BLaER1 (cell line): ENCODE results near the gene CTAGE1.

Experiments used
- H3K27ac ChIP-seq: shearing (Covaris generic); formaldehyde crosslinking; 2 replicates; pipeline ENCODE4 v1.8.1; 2022
- H3K27me3 ChIP-seq: shearing (Covaris generic); formaldehyde crosslinking; 2 replicates; pipeline ENCODE4 v1.8.1; 2022
- H3K36me3 ChIP-seq: shearing (Covaris generic); formaldehyde crosslinking; 2 replicates; pipeline ENCODE4 v1.8.1; 2022
- H3K4me1 ChIP-seq: shearing (Covaris generic); formaldehyde crosslinking; 2 replicates; pipeline ENCODE4 v1.8.1; 2022
- H3K4me2 ChIP-seq: shearing (Covaris generic); formaldehyde crosslinking; 2 replicates; pipeline ENCODE4 v1.8.1; 2022
- H3K4me3 ChIP-seq: shearing (Covaris generic); formaldehyde crosslinking; 2 replicates; pipeline ENCODE4 v1.8.1; 2022
- H3K9ac ChIP-seq: shearing (Covaris generic); formaldehyde crosslinking; 2 replicates; pipeline ENCODE4 v1.8.1; 2022
- H3K9me3 ChIP-seq: shearing (Covaris generic); formaldehyde crosslinking; 2 replicates; pipeline ENCODE4 v1.8.1; 2022
- H4K20me1 ChIP-seq: shearing (Covaris generic); formaldehyde crosslinking; 2 replicates; pipeline ENCODE4 v1.8.1; 2022
- Cebpa-rat ChIP-seq: shearing (Covaris generic); IDR thresholded peaks from 2 replicates; pipeline ENCODE4 v1.8.1; 2022

Gene CTAGE1

GRCh38 chr18:22423878-22424564, 6.3 kb upstream of the CTAGE1 start:
- no peaks in the 10 kb centered on the region for H3K27me3 ChIP-seq
- H3K27ac ChIP-seq: no peak overlapping the region
- no peaks in the 10 kb centered on the region for H3K36me3 ChIP-seq
- H3K9me3 ChIP-seq: no peaks in the 10 kb centered on the region
- no peak for TF ChIP-seq Cebpa-rat
- H3K9ac ChIP-seq: no peak overlapping the region
- H3K4me3 ChIP-seq: no peak overlapping the region
- H4K20me1 ChIP-seq: no peaks in the 10 kb centered on the region
- H3K4me1 ChIP-seq: no peaks in the 10 kb centered on the region
- no peak overlapping the region for H3K4me2 ChIP-seq

DNA sequence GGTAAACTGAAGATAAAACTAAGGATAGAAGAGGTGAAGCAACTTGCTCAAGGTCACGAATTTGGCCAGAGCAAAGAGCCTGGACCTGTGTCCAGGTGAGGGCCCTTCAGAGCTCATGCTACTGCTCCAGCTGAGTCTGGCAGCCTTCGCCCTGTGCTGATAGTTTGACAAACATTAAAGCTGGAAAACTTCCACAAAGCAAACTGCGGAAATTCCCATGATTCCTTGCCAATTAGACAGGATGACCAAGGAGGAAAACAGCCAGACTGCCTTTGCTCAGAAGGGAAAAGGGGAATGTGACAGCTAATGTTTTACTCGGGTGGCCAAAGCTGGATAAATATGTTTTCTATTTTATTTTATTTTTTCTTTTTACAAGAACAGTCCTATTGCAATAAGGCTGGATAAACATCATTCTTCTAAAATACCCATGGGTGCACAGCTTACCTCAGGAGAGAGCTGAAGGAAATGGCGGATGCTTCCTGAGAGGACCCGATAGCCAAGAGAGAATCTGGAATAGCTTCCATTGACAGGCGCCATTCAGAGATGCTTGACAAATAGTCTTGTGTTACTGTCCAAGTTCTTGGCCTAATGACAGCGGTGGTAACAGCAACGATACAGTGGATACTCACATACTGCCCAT, 5.3 kb upstream of the CTAGE1 start:
- Histone ChIP-seq H3K4me3 (no peak overlapping the region), H3K4me1 (no peaks in the 10 kb centered on the region), H3K4me2 (no peak overlapping the region), H3K36me3 (no peaks in the 10 kb centered on the region), H3K9ac (no peak overlapping the region), H3K9me3 (0 out of 2 replicates have a peak, but pooled peaks cover 1% of the 10 kb centered on the region), H4K20me1 (no peaks in the 10 kb centered on the region), H3K27ac (no peak overlapping the region), H3K27me3 (no peaks in the 10 kb centered on the region)
- no peak for TF ChIP-seq Cebpa-rat

- H3K9ac ChIP-seq: no peak overlapping the region
- H3K27ac ChIP-seq: no peak overlapping the region
- H4K20me1 ChIP-seq: no peaks in the 10 kb centered on the region
- no peaks in the 10 kb centered on the region for H3K27me3 ChIP-seq
- no peak overlapping the region for H3K4me2 ChIP-seq
- no peak overlapping the region for H3K4me3 ChIP-seq
- no peak for TF ChIP-seq Cebpa-rat
- no peaks in the 10 kb centered on the region for H3K4me1 ChIP-seq
- H3K9me3 ChIP-seq: peaks cover 7% of the 10 kb centered on the region; the same call in 1 of the 2 replicates
- H3K36me3 ChIP-seq: no peaks in the 10 kb centered on the region
These were observed 2.9 kb upstream of the CTAGE1 start for GRCh38 chr18:22420652-22421051.

- H4K20me1 ChIP-seq: no peaks in the 10 kb centered on the region
- H3K36me3 ChIP-seq: no peaks in the 10 kb centered on the region
- no peak overlapping the region for H3K27ac ChIP-seq
- no peaks in the 10 kb centered on the region for H3K4me1 ChIP-seq
- no peak overlapping the region for H3K9ac ChIP-seq
- no peak for TF ChIP-seq Cebpa-rat
- H3K4me3 ChIP-seq: no peak overlapping the region
- H3K27me3 ChIP-seq: no peaks in the 10 kb centered on the region
- H3K4me2 ChIP-seq: no peak overlapping the region
- peaks cover 12% of the 10 kb centered on the region for H3K9me3 ChIP-seq
These were observed 5.4 kb downstream of the CTAGE1 start for GRCh38 chr18:22412176-22412911.

GRCh38 chr18:22411446-22411845, 6.3 kb downstream of the CTAGE1 start:
- Histone ChIP-seq H3K9me3 (peaks cover 12% of the 10 kb centered on the region), H3K9ac (no peak overlapping the region), H4K20me1 (no peaks in the 10 kb centered on the region), H3K36me3 (no peaks in the 10 kb centered on the region), H3K4me2 (no peak overlapping the region), H3K27ac (no peak overlapping the region), H3K4me1 (no peaks in the 10 kb centered on the region), H3K27me3 (no peaks in the 10 kb centered on the region), H3K4me3 (no peak overlapping the region)
- no peak for TF ChIP-seq Cebpa-rat

DNA sequence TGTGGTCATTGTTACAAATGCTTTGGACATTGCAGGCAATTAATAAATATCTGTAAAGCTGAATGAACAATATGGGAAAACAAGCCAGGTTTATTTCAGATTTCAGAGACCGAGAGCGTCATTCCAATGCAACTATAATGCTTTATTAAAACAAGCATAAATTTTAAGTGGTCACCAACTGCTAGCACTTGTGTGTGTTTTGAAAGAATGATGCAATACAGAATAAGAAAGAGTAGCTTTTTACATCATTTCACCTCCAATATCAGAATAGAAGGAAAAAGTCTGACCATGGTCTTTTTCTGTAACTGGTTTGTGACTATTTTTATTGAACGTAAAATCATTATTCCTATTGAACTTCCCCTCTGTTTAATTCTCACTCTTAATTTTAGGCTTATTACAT, 7.6 kb downstream of the CTAGE1 start:
- H3K9me3 ChIP-seq: peaks cover 18% of the 10 kb centered on the region
- H3K36me3 ChIP-seq: no peaks in the 10 kb centered on the region
- no peaks in the 10 kb centered on the region for H3K27me3 ChIP-seq
- no peak overlapping the region for H3K9ac ChIP-seq
- no peak overlapping the region for H3K4me3 ChIP-seq
- no peaks in the 10 kb centered on the region for H4K20me1 ChIP-seq
- H3K4me2 ChIP-seq: no peak overlapping the region
- H3K27ac ChIP-seq: no peak overlapping the region
- no peak for TF ChIP-seq Cebpa-rat
- H3K4me1 ChIP-seq: no peaks in the 10 kb centered on the region

DNA sequence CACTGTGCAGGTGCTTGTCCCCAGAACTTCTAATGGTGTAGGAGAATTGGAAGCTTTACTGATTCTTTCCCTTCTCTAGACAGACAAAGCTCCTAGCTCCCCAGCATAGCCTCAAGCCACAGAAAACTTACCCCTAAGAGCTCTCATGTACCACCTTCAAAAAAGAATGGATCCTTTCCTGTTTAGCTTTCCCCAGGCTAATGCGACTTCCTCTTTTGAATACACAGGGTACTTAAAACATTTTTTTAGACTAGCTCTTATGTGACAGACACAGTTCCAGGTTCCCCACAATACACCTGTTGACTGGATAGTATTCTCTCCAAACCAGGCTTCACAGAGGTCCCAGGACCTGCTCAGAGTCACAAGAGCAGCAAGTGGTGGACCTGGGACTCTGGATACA, 8.3 kb downstream of the CTAGE1 start:
- H3K4me3 ChIP-seq: no peak overlapping the region
- no peak overlapping the region for H3K27ac ChIP-seq
- H3K9me3 ChIP-seq: peaks cover 18% of the 10 kb centered on the region
- TF ChIP-seq Cebpa-rat: no peak
- H4K20me1 ChIP-seq: no peaks in the 10 kb centered on the region
- no peaks in the 10 kb centered on the region for H3K27me3 ChIP-seq
- H3K36me3 ChIP-seq: no peaks in the 10 kb centered on the region
- H3K9ac ChIP-seq: no peak overlapping the region
- no peaks in the 10 kb centered on the region for H3K4me1 ChIP-seq
- no peak overlapping the region for H3K4me2 ChIP-seq

DNA sequence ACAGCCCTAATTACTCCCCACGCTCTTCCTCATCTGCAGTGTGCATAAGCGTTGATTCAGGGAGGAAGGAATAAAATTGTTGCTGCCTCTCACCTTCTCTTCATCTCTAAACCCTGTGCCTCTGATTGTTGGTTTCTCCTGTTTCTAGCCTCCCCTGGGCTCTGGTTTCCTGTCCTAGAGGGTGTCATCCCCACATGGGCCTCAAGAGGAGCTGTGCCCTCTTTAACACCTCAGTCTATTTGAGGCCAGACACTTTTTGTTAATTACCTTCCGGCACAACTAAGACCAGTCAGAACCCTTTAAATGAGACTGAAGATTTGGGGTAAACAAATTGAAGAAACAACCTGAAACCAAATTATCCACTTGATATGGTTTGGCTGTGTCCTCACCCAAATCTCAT, 9.7 kb downstream of the CTAGE1 start:
- H4K20me1 ChIP-seq: no peaks in the 10 kb centered on the region
- no peak for TF ChIP-seq Cebpa-rat
- no peak overlapping the region for H3K4me2 ChIP-seq
- H3K4me3 ChIP-seq: no peak overlapping the region
- H3K27ac ChIP-seq: no peak overlapping the region
- H3K9ac ChIP-seq: no peak overlapping the region
- no peaks in the 10 kb centered on the region for H3K4me1 ChIP-seq
- no peaks in the 10 kb centered on the region for H3K36me3 ChIP-seq
- H3K27me3 ChIP-seq: no peaks in the 10 kb centered on the region
- H3K9me3 ChIP-seq: peaks cover 18% of the 10 kb centered on the region

- H3K27me3 ChIP-seq: no peaks in the 10 kb centered on the region
- peaks cover 18% of the 10 kb centered on the region for H3K9me3 ChIP-seq
- H3K4me1 ChIP-seq: no peaks in the 10 kb centered on the region
- no peak overlapping the region for H3K4me3 ChIP-seq
- no peak overlapping the region for H3K27ac ChIP-seq
- no peak overlapping the region for H3K4me2 ChIP-seq
- no peaks in the 10 kb centered on the region for H4K20me1 ChIP-seq
- TF ChIP-seq Cebpa-rat: no peak
- H3K9ac ChIP-seq: no peak overlapping the region
- H3K36me3 ChIP-seq: no peaks in the 10 kb centered on the region
These were observed 12.6 kb downstream of the CTAGE1 start for GRCh38 chr18:22405142-22405541.

GRCh38 chr18:22403950-22404349, 13.8 kb downstream of the CTAGE1 start:
- no peaks in the 10 kb centered on the region for H3K36me3 ChIP-seq
- TF ChIP-seq Cebpa-rat: no peak
- H3K27me3 ChIP-seq: no peaks in the 10 kb centered on the region
- no peak overlapping the region for H3K4me3 ChIP-seq
- peaks cover 16% of the 10 kb centered on the region for H3K9me3 ChIP-seq
- no peak overlapping the region for H3K4me2 ChIP-seq
- H3K9ac ChIP-seq: no peak overlapping the region
- H4K20me1 ChIP-seq: no peaks in the 10 kb centered on the region
- no peaks in the 10 kb centered on the region for H3K4me1 ChIP-seq
- H3K27ac ChIP-seq: no peak overlapping the region
